ENCODE measurements around the gene PPP1R1C. TPM values are rescaled to one million over a fixed set of nuclear protein-coding genes. Genes with fewer than 3 reads are reported as not detected.

Gene PPP1R1C
- total RNA-seq, 1 experiment from 2014 or later: 3.4 TPM

DNA sequence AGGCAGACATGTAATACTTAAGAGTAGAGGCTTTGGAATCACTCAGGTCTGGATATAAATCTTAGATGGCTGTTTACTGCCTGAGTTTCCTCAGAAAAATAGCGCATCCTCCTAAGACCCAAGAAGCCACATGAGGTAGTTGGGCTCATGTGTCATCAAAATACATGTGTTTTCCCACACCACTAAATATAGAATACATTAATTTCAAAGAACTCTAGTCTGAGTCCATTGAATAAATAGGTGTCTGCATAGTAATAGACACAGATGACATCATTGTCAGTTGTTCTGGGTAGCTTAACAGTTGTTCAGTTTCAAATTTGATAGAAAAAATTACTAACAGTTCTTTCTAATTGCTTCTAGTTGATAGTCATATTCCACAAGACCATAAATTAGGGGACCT is 9.6 kb downstream of the PPP1R1C start:
- H3K4me3 Mint-ChIP-seq: no peak overlapping the region
- H3K9me3 Mint-ChIP-seq: no peaks in the 10 kb centered on the region
- ChIA-PET CTCF (no interaction called here), POLR2A (no interaction called here)
- no peak overlapping the region for H3K27ac Mint-ChIP-seq
- TF ChIP-seq, protein P1, sequence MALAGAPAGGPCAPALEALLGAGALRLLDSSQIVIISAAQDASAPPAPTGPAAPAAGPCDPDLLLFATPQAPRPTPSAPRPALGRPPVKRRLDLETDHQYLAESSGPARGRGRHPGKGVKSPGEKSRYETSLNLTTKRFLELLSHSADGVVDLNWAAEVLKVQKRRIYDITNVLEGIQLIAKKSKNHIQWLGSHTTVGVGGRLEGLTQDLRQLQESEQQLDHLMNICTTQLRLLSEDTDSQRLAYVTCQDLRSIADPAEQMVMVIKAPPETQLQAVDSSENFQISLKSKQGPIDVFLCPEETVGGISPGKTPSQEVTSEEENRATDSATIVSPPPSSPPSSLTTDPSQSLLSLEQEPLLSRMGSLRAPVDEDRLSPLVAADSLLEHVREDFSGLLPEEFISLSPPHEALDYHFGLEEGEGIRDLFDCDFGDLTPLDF (CRISPR knock-in tag; IDR thresholded peaks at IDR 0.05): no peak
- TF ChIP-seq SOX15 (CRISPR knock-in tag; IDR thresholded peaks at IDR 0.05) (no peak), ATF3 (CRISPR knock-in tag; conservative IDR thresholded peaks at IDR 0.05) (no peak), EMX1 (CRISPR knock-in tag; IDR thresholded peaks at IDR 0.05) (no peak)
- no peaks in the 10 kb centered on the region for H3K27me3 Mint-ChIP-seq (ENCODE audit: low read depth)
- H3K4me1 Mint-ChIP-seq: no peaks in the 10 kb centered on the region
- H3K36me3 Mint-ChIP-seq: no peaks in the 10 kb centered on the region
- DNase-seq (ENCODE audit: low spot score) (no peak), ATAC-seq (no peak)

DNA sequence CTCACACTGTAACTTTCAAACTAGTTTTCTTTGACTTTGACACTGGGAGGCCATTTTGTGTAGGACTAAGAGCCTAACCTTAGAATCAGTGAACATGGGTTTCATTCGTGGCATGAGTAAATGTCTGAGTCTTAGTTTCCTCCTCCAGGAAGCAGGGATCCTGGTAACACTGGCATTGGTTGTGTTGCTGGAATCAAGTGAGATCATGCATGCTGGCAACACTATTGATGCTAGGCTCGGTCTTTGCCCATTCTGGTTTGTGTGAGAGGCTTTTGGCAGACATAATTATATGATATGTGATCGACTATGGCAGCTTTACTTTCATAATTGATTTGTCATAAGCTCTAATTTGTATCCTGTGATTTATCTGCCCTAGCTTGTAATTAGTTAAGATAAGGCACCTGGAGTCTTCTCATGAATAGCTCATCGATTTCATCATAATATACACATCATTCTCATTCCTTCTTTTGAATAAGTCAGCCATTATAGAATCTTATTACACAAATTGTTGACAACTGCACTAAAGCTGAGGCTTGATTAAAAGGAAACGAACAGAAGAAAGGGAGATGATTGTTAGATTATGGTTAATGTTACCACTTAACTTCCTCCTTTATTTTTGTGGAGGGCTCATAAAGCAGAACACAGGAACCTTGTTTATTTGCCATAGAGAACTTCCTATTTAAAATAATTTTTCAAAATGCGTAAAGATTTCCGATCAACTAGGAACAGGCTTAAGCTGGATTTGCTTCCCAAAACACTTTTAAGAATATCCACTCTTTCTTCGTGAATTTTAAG is 12.6 kb downstream of the PPP1R1C start:
- Mint-ChIP-seq H3K27ac (no peak overlapping the region), H3K4me1 (peaks cover 3% of the 10 kb centered on the region; the same call in 1 of the 2 replicates), H3K4me3 (no peak overlapping the region), H3K9me3 (no peaks in the 10 kb centered on the region), H3K27me3 (ENCODE audit: low read depth) (no peaks in the 10 kb centered on the region), H3K36me3 (no peaks in the 10 kb centered on the region)
- POLR2A ChIA-PET: no interaction called here
- DNase-seq (ENCODE audit: low spot score) (no peak), ATAC-seq (no peak)
- CTCF ChIA-PET: no interaction called here
- TF ChIP-seq, protein P2, sequence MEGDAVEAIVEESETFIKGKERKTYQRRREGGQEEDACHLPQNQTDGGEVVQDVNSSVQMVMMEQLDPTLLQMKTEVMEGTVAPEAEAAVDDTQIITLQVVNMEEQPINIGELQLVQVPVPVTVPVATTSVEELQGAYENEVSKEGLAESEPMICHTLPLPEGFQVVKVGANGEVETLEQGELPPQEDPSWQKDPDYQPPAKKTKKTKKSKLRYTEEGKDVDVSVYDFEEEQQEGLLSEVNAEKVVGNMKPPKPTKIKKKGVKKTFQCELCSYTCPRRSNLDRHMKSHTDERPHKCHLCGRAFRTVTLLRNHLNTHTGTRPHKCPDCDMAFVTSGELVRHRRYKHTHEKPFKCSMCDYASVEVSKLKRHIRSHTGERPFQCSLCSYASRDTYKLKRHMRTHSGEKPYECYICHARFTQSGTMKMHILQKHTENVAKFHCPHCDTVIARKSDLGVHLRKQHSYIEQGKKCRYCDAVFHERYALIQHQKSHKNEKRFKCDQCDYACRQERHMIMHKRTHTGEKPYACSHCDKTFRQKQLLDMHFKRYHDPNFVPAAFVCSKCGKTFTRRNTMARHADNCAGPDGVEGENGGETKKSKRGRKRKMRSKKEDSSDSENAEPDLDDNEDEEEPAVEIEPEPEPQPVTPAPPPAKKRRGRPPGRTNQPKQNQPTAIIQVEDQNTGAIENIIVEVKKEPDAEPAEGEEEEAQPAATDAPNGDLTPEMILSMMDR (IDR thresholded peaks at IDR 0.05): no peak
- TF ChIP-seq NFATC4 (CRISPR knock-in tag; IDR thresholded peaks at IDR 0.05) (no peak), FOXP1 (CRISPR knock-in tag; IDR thresholded peaks at IDR 0.05; ENCODE audit: borderline replicate concordance) (no peak), MAX (CRISPR knock-in tag; IDR thresholded peaks at IDR 0.05) (no peak)

DNA sequence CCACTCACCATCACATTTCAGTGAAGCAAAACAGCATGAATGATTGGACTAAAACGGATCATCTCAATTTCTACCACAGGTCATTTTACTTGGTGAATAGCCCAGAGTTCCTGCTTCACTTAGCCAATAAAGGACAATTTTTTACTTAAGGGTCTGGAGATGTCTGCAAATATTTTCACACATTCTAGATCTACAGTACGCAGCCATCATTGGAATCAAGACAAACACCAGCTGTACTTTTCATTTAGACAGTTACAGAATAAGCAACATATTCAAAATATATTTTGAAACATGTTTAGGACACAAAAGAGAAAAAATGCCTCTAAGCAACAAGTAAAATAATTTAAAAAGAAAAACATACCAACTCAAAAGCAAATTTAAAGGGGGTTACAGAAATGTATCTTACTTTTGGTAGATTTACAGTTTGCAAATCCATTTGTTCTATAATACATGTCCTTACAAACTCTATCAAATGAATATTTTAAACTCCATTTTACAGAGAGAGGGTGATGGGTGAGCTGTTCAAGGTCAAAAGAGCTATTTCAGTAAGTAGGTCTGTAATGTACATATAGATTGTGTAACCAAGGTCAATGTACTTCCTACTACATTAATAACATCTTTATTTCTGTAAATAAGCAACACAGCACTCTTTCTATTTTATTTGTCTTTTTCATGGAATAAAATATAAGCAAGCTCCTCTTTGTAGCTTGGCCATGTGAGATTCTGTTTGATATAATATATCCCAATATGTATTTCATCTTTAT is 13.4 kb downstream of the PPP1R1C start:
- CTCF ChIA-PET: interaction anchor here (0.8 kb wide), 1 partner anchor 256 kb away, joined by 3 read pairs; no protein-coding TSS in a partner anchor
- H3K4me1 Mint-ChIP-seq: peaks cover 3% of the 10 kb centered on the region; the same call in 1 of the 2 replicates
- DNase-seq (ENCODE audit: low spot score): no peak
- no peaks in the 10 kb centered on the region for H3K9me3 Mint-ChIP-seq
- H3K27me3 Mint-ChIP-seq (ENCODE audit: low read depth): no peaks in the 10 kb centered on the region
- no peaks in the 10 kb centered on the region for H3K36me3 Mint-ChIP-seq
- H3K27ac Mint-ChIP-seq: no peak overlapping the region
- POLR2A ChIA-PET: no interaction called here
- no peak overlapping the region for H3K4me3 Mint-ChIP-seq
- ATAC-seq: no peak
- TF ChIP-seq TP53 (CRISPR knock-in tag; IDR thresholded peaks at IDR 0.05) (no peak), ZNF671 (CRISPR knock-in tag; IDR thresholded peaks at IDR 0.05) (no peak), NR1H2 (CRISPR knock-in tag; IDR thresholded peaks at IDR 0.05) (no peak), NR3C1 (CRISPR knock-in tag; conservative IDR thresholded peaks at IDR 0.05; ENCODE audit: low read depth) (no peak), JUN (CRISPR knock-in tag; IDR thresholded peaks at IDR 0.05) (no peak), KAT7 (CRISPR knock-in tag; IDR thresholded peaks at IDR 0.05; ENCODE audit: borderline replicate concordance) (no peak), CBFB (CRISPR knock-in tag; IDR thresholded peaks at IDR 0.05; ENCODE audit: low read depth) (no peak), IRF2 (CRISPR knock-in tag; IDR thresholded peaks at IDR 0.05; ENCODE audit: borderline replicate concordance, low read depth) (no peak), GTF2I (CRISPR knock-in tag; conservative IDR thresholded peaks at IDR 0.05) (no peak), ZNF232 (CRISPR knock-in tag; IDR thresholded peaks at IDR 0.05) (no peak), ELF4 (CRISPR knock-in tag; IDR thresholded peaks at IDR 0.05; ENCODE audit: low read depth) (no peak), RELA (CRISPR knock-in tag; IDR thresholded peaks at IDR 0.05; ENCODE audit: borderline replicate concordance) (no peak), NFE2L1 (CRISPR knock-in tag; IDR thresholded peaks at IDR 0.05) (no peak), ZNF281 (CRISPR knock-in tag; IDR thresholded peaks at IDR 0.05) (no peak), GRHL2 (CRISPR knock-in tag; IDR thresholded peaks at IDR 0.05; ENCODE audit: insufficient replicate concordance, severe bottlenecking) (no peak), NR2C2 (CRISPR knock-in tag; IDR thresholded peaks at IDR 0.05) (no peak)
- TF ChIP-seq, protein P3, sequence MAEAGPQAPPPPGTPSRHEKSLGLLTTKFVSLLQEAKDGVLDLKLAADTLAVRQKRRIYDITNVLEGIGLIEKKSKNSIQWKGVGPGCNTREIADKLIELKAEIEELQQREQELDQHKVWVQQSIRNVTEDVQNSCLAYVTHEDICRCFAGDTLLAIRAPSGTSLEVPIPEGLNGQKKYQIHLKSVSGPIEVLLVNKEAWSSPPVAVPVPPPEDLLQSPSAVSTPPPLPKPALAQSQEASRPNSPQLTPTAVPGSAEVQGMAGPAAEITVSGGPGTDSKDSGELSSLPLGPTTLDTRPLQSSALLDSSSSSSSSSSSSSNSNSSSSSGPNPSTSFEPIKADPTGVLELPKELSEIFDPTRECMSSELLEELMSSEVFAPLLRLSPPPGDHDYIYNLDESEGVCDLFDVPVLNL (CRISPR knock-in tag; IDR thresholded peaks at IDR 0.05; ENCODE audit: borderline replicate concordance, low read depth): no peak
